HG02571 (cell line): Measurements from ENCODE around the gene CRTC3.

ENCODE experiments used
- ATAC-seq: cut with Tn5 transposase; IDR thresholded peaks from one replicate; pipeline ENCODE4 v1.9.1; 2021; ENCODE audit warnings: mild to moderate bottlenecking, moderate library complexity; ENCODE audit not compliant: unreplicated experiment

CRTC3 gene

DNA sequence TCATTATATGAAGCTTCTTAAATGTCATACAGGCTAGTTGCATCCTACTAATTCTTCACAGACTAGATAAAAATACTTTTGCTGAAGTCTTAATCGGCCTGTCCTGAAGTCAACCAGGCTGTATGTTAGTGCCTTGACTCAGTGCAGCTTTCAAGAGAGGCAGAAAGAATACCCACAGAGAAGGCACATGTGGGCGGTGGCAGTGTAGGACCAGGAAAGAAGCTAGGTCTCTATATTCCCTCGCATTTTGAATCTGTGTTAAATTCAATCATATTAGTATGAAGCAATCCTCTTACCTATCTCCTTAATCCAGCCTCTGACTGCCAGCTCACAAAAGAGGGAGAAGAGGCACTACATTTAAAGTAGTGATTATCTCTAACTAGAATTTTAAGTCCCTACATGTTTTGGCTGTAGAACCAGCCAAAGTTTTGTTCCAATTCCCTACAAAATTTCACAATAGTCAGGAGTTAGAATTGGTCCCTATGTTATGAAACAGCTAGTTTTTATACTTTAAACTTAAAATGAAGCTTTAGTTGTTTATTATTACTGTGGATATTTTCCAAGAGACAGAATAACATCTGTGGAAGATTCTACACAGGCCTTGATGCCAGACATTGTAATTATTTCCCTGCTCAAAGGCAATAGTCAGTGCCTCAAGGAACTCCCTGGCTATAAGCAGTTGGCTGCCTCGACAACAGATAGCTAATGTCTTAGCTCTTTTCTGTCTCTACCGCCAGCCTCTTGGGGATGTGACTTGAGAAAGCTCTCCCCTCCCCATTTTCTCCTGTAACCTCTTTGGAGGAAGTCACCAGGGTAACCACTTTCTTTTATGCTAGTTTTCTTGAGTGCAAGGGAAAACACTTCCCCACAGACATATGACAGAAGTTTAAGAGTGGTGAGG, 31.9 kb downstream of the CRTC3 start:
- no peak for ATAC-seq

DNA sequence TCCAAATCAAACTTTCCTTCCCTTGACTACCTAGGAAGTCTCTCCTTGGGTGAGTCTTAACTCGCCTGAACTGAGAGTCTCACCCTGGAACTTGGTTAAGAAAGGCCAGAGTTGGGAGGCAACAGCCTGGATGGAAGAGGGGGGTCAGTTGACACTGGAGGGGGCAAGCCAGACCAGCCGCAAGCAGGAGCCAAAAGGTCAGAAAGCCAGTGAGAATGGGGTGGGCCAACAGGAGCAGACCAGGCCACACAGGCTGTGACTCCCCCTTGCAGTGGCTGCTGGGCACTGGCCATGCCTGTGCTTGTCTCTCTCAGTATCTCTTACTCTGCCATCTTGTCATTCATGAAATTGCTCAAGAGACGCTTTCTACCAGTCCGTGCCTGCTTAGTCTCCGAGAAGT, 32.9 kb downstream of the CRTC3 start:
- ATAC-seq: no peak

GRCh38 chr15:90563463-90563862, 33.7 kb downstream of the CRTC3 start:
- ATAC-seq: no peak

DNA sequence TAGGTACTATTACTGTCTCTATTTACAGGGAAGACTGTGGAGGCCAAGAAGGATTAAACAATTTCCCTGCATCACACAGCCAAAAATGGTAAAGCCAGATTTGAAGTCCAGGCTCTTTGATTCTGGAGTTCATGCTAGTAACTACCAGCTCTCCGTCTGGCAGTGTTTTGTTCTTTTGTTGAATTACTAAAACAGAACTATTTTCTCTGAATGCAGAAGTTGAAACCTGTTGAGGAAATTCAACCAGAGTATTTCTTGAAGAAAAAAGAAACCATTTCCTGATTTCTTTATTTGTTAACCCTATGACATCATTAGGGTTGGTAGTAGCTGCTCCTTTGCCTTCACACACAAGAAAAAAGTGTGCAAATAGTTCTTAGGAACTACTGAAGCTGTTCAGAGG, 34.3 kb downstream of the CRTC3 start:
- ATAC-seq: no peak

DNA sequence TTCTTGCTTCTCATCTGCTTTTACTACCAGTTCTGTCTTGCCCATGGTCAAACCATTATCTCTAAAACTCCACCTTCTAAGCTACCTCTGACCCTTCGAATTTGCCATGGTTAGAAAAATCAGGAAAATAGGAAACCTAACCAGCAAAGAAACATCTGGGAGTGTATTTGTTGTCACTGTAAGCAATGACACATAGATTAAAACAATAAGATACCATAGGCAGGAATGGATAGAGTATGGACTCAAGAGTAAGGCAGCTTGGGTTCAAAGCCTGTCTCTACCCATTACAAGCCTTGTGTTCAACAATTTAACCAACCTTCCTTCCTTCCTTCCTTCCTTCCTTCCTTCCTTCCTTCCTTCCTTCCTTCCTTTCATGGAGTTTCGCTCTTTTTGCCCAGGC, 34.9 kb downstream of the CRTC3 start:
- ATAC-seq: no peak

- no peak for ATAC-seq
Measured at GRCh38 chr15:90565866-90566265, 36.1 kb downstream of the CRTC3 start.

DNA sequence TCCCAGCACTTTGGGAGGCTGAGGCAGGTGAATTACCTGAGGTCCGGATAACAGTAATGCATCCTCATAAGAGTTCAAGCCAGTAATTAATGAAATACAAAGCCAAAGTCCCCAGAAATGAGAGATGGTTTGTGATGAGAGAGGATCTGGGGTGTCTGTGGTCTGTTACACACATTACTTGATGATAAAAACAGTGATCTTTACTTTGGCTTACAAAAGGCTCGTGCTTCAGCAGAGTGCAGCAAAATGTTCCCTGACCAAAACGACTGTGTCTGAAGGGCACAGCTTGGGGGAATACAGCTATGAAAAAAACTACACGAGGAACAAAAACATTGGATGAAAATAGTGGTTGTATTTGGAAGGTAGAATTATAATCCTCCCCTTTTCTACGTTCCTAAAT, 40.9 kb downstream of the CRTC3 start:
- ATAC-seq: no peak

DNA sequence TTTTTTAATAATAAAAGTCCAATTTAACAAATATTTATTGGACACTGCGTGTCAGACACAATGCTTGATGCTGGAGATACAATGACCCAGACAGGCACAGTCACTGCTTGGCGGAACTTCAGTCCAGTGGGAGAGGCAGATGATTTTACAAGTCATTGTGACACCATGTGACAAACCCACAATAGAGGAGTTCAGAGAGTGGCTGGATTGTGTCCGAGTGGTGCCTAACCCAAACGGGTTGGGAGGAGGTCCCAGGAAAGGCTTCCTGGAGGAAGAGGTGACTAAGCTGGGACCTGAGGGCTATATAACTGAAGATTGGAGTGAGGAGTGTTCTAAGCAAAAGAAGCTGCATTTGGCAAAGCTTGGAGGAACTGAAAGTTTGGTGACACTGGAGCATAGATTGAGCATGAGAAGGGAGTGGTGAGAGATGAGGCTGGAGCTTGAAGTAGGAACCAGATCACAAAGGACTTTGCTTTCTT, 41.4 kb downstream of the CRTC3 start:
- no peak for ATAC-seq

DNA sequence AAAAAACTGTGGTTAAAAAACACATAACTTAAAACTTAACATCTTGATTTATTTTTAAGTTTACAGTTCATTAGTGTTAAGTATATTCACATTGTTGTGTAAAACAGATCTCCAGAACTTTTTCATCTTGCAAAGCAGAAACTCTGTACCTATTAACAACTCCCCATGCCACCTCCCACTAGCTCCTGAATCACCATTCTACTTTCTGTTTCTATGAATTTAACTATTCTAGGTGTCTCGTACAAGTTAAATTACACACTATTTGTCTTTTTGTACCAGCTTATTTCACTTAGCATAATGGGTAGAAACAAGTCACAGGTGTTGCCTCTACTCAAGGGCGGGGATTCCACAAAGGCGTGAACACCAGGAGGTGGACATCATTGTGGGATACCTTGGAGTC, 43.2 kb downstream of the CRTC3 start:
- no peak for ATAC-seq

DNA sequence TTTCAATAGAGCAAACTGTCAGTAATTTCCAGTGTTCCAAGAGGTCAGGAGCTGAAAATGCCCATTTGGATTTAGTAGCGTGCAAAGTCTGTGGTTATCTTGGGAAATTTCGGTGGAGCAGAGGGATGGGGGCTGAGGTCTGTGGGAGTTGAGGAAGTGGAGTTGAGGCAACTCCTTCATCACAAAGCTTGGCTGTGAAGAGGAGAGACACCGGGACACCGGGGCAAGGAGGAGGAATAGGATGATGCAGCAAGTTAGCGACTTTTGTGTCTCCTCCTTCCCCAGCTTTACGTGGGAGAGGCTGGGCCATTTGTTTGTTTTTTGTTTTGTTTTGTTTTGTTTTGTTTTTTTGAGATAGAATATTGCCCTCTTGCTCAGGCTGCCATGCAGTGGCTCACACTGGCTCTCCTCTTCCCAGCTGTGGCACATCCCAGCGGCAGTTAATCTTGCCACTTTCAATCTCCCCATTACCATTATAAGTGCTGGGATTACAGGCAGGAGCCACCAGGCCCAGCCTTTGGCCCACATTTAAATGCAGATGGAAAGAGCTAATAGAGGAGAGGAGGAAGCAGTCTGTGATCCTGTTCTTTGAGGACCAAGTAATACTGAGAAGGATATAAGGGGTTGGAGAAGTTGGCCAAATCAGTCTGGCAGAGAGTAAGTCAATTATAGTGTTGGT, 47.1 kb downstream of the CRTC3 start:
- no peak for ATAC-seq

DNA sequence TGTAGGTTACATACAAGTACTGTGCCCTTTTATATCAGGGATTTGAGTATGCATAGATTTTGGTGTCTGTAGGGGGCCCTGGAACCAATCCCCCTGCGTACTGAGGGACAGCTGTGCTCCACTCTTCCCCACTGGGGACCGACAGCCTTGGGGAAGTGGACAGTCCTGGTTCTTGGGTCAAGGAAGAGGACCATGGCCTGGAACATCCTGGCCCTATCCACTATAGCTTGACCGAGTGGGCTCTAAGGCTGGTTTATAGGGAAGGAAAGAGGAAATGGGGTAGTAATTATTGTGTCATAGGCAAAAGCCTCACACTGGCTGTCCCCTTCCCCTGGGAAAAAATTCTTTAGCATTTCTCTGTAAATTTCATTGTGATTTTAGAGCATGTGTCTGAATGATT, 49.5 kb downstream of the CRTC3 start:
- ATAC-seq: no peak

DNA sequence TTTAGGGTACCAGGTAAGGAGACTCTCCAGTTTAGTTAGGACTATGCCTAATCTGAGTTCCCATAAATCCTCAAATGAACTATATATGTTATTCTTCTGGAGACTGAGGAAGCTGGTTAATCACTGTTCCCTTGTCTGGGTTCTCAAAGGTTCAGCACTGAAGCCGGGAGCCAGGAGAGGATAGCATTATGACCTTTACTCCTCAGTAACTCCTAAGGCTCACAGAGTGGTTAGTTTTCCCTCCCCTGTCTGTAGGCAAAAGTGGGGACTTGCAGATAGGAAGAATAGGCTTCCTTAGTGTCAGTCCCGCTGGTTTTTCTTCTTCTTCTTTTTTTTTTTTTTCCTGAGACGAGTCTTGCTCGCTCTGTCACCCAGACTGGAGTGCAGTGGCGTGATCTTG, 50.4 kb downstream of the CRTC3 start:
- ATAC-seq: no peak

DNA sequence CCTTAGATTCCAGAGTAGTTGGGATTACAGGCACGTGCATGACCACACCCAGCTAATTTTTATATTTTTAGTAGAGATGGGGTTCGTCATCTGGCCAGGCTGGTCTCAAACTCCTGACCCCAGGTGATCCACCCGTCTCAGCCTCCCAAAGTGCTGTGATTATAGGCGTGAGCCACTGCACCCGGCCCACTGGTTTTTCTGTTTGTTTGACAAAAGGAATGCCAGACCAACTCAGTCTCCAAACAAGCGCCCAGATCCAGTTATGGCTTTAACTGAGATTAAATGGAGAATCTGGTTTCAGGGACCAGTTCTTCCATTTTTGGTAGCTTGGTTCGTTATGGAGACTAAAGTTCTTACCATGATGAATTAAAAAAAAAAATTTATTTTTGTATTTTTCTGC, 50.8 kb downstream of the CRTC3 start:
- ATAC-seq: no peak

DNA sequence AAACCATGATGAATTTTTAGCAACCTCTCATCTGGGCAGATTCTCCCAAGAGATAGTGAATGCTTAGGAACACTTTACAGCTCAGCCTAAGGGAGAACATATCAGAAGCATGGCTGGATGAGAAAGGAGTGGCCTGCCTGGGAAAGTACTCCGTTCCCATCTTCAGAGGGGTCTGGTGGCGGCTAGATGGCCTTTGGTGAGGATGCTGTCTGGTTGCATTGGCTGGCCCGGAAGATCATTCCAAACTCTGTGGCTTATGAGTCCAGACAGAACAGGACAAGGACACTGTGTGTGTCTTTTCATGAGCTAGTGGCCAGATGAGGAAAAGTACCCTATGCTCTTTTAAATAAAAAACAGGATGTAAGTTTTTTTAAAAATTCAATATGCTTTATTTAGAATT, 51.2 kb downstream of the CRTC3 start:
- ATAC-seq: no peak

DNA sequence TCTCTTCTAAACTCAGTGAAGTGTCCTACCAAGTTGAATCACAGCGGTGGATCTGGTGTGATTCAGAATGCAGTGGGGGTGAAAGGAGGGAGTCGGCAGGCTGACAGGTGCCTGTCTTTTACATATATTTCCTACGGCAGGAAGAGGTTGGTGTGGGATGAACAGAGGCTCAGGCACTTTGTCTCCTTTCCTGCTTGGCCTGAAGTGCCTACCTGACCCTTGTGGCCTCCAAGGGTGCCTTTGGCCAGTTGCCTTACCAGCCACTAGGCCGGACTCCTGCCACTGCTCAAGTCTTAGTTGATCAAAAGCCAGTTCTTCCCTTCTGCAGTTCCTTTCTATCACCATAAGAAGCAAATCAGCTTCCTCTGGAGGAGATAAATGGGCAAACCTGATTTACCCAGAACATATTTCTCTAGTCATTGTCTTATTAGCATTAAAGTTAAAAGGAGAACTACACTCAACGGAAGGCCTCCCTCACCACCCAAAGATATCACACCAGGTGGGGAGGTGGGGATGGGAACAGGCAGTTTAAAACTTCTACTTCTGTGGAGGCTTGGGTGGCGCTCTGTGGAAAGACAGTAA, 52.1 kb downstream of the CRTC3 start:
- no peak for ATAC-seq

DNA sequence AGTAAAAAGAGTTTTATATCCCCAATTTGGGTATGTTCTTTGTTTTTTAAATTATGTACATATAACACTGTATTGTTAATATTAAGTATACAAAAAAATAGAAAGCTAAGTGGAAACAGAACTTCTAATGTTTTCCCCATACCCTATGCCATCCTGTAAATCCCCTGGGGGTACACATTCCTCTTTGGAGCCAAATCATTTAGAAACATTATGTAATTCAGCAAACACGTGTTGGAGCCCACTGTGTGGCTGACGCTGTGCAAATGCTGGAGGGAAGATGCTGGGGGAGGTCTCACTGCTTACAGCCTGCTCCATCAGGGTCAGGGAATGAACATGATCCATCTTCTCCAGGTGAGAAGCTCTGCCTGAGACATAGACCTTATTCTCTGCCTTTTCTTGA, 52.8 kb downstream of the CRTC3 start:
- no peak for ATAC-seq

GRCh38 chr15:90583471-90584252, 53.9 kb downstream of the CRTC3 start:
- no peak for ATAC-seq

GRCh38 chr15:90584841-90585240, 55.1 kb downstream of the CRTC3 start:
- no peak for ATAC-seq

DNA sequence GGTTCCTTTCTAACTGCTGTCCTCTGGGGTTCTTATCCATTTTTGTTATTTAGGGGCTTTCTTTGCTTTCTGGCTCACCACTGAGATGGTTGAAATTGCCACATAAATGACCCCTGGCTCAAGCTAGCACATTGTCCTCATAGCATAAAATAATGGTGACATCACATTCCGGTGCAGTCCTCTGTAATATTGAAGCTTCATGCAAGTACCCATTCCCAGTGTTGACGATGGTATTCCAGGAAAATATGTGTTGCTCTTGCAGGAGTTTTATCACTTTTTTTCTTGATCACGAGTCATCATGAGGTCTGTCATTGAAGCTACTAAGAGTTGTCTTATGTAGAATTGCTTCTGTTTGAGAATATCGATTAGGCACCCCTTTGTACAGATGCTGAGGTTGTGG, 56.1 kb downstream of the CRTC3 start:
- no peak for ATAC-seq

GRCh38 chr15:90586948-90587347, 57.2 kb downstream of the CRTC3 start:
- no peak for ATAC-seq

DNA sequence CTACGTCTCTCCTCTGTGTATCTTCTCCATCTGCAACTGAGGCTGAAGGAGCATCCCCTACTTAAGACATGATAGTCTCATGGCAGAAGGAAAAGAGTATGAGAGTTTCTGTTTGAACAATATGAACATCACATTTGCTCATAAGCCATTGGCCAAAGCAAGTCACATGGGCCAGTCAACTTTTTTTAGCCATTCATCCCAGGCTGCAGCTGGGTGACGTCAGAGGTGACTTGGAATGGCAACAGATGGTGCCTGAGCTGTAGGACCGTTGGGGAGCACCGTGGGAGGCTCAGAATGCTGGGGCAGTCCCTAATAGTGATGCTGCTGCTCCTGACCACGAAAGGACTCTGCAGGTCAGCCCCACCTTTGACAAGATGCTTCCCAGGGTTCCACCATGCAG, 58.7 kb downstream of the CRTC3 start:
- ATAC-seq: no peak
